ENCODE results near the gene TMCC1.

Gene TMCC1

DNA sequence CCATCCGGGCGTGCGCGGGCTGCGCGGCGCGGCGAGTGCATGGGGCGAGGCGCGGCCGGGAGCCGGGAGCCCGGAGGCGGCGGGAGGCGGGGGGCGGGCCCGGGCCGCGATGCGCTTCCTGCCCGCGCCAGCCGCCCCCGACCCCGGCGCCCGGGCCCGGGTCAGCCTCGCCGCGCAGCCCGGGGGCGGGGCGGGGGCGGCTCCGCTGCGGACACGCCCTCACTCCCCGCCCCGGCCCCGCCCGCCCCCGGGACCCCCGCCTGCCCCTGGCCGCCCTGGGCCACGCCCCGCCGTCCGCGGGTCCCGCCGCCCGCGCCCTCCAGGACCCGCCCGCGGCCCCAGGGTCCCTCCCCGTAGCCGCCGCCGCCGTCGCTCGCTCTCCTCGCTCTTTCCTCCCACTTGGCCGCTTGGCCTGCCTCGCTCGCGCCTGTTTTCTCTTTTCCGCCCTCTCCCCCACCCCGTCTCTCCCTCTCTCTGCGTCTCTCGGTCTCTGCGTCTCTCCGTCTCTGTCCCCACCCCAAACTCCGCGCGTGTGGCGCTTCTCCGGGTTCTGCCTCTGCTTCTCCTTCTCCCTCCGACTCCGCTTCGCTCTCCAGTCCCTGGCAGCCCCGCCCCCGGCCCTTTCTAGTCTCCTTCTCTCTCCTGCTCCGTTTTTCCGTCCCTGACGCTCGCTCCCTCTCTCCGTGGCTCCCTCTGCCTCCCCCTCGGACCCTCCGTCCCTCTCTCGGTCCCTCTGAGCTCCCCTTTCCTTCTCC is 286.7 kb downstream of the TMCC1 start, which contains the start of gene PLXND1:
Gene PLXND1, minus strand, starts transcription at position 41 of the 755 bp plus-strand sequence. Its CDS starts 37 bp downstream, at position 4.
- no peak for DNase-seq

GRCh38 chr3:129605922-129606635 is 287.4 kb downstream of the TMCC1 start:
- DNase-seq = no peak

- no peak for DNase-seq
These were observed 288.1 kb downstream of the TMCC1 start for GRCh38 chr3:129605203-129605921.

DNA sequence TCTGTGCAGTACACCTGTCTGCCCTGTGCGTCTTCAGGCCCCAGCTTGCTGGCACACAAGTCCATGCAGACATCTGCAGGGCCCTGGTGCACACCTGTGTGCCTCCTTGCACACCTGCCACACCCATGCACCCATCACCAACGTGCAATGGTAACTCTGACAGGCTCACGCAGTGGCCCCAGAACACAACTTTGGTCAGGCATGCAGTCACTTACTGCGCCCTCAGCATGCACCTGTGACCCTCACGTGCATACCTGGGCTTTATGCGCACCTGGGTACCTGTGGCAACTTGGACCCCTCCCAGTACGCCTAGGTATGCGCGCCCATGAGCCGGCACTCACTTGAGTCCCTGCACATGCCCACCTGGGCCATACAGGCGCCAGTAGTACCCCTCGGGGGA is 288.7 kb downstream of the TMCC1 start:
- no peak for DNase-seq

DNA sequence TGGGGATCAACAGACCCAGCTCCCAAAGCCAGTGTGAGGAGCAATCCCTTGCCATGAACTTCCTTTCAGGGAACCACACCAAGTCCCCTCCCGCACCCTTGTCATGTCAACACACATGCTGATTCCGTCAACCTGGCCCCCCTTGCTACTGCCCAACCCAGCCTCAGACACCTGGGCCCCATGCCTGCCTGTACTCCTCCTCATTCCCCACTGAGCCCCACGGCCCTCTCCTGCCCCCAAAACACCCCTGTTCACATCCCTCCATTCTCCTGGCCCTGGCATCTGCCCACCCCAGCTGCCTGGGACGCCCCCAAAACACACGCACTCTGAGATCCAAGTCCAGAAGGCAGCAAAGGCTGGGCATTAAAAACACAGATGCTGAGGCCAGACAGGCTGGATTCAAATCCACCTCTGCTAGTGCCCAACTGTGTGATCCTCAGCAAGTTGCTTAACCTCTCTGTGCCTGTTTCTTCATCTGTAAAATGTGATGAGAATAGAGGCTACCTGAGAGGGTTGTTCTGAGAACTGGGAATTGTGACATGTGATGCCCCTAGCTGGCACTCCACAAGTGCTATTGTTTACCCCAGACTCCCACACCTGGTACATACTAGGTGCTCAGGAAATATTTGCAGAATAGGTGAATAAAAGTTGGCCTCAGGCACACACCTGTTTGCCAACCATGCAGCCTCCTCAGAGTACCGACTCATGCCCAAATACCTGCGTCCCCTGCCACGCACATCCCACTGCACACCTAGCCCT is 289.3 kb downstream of the TMCC1 start:
- DNase-seq = no peak

- DNase-seq = no peak
These were observed 290.0 kb downstream of the TMCC1 start for GRCh38 chr3:129603561-129603942.

GRCh38 chr3:129602730-129603560 is 290.6 kb downstream of the TMCC1 start:
- DNase-seq = no peak

- DNase-seq = no peak
These were observed 291.2 kb downstream of the TMCC1 start for GRCh38 chr3:129602309-129602708.

DNA sequence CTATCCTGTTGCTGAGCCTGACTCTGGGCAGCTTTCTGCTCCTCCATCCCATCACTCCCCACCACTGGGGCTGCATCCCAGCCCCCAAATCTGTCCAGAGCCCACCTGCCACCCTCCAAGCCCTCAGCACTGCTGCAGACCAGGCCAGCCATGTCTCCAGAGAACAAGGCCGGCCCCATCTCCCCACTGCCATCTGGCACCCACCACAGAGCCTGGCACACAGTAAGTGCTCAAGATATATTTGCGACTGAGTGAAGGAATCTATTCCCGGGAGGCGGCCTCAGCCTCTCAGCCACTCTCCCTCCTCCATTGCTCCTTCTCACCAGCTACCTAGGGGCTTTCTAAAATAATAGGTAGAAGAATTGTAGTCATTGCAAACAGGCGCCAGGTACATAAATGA is 291.8 kb downstream of the TMCC1 start:
- DNase-seq = no peak

DNA sequence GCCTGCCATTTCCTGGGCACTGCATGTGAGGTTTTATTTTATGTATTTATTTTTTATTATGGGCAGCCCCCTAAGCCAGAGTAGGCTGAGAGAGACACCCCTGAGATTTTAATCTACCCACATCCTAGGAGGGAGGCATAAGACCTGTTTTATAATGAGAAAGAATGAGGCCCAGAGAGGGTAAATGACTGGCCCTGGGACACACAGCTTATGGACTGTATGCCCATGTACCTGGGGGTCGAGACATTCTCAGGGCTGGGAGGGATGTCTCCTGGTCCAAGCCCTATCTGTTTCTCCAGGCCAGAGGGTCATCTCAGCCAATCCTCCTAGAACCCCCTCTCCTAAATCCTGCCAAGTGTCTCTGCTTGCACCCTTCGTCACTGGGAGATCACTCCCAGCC is 293.2 kb downstream of the TMCC1 start:
- no peak for DNase-seq

- DNase-seq = no peak
These were observed 293.9 kb downstream of the TMCC1 start for GRCh38 chr3:129599607-129600006.

GRCh38 chr3:129599073-129599472 is 294.4 kb downstream of the TMCC1 start:
- no peak for DNase-seq

DNA sequence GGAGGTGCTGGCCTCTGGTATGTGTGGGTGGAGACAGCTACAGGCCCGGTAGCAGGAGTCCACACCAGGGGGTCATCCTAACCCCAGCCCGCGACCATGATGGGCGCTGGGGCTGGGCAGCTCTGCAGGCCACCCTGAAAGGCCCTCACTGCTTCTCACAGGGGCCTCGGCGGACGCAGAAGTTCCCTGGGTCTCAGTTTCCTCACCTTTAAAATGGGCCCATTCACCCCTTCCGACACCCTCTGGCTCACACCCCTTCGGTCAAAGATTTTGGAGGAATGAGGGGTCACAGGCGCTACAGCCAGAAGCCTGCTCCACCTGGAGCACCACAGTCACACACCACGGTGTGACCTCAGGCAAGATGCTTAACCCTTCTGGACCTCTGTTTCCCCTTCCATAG is 295.0 kb downstream of the TMCC1 start:
- no peak for DNase-seq

DNA sequence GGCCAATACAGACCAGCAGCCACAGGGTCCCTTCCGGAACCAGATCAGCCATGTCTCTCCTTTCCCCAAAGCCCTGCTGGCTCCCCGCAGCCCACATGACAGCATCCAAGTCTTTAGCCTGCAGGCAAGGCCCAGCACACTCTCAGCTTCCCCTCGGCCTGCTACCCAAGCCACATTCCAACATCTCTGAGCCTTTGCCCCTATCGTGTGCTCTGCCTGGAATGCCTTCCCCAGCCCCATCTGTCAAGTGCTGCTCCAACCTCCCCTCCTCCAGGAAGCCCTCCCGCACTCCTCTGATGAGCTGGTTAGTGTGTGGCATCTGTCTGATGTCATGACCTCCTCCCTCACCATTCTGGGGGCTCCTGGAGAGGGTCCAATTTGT is 295.5 kb downstream of the TMCC1 start:
- DNase-seq = no peak
